ENCODE data around the gene TMSB4X. TPM values are rescaled to one million over a fixed set of nuclear protein-coding genes. Genes with fewer than 3 reads are reported as not detected.

The TMSB4X gene
- total and polyA plus RNA-seq, 2 of the 4 experiments (the other 2 are of a cell fraction): 4,648 to 11,116 TPM

DNA sequence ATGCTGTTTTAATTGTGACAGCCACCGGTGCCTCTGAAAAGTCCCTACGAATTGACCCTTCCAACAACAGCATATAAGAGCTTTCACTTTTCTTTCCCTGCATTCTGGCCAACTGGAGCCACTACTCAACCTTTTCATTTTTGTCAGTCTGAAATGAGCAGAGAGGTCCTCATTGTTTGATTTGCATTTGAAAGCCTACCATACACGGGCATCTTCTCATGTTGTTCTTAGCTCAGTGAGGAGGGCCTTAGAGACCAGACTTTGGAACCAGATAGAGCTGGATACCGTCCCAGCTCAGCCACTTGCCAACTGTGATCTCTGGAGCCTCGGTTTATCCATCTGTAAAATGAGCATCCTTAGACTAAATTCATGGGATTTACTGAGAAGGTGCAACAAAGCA, 16.9 kb upstream of the TMSB4X start:
- no peak overlapping the region for H3K14ac ChIP-seq (replicated peaks; ENCODE audit: low read depth, low read length)
- H2BK5ac ChIP-seq (ENCODE audit: low read depth, low read length, poor library complexity, severe bottlenecking): no peak overlapping the region
- no peak overlapping the region for H3K9ac ChIP-seq (ENCODE audit: low read depth, low read length)
- no peak overlapping the region for H2AK9ac ChIP-seq (replicated peaks; ENCODE audit: low read depth, low read length, poor library complexity)
- in situ Hi-C loops (cut with MboI; ENCODE audit: low sequenced_read_pairs): loop anchor here (10.0 to 25.0 kb wide), 3 partner anchors 697 to 1079 kb away; partner anchors contain the start of genes GEMIN8, OFD1, TCEANC and TRAPPC2
- H2BK15ac ChIP-seq (ENCODE audit: low read depth, low read length): no peak overlapping the region; the same call in 2 of the 3 replicates
- no CpG with 5 or more reads among the region's 5 CpGs for WGBS, 2 experiments (ENCODE audit: extremely low coverage in 2 of 2, insufficient read length in 1 of 2)
- intact Hi-C loops (cut with micrococcal nuclease): no loop called here
- H3K18ac ChIP-seq (ENCODE audit: low read depth, low read length): no peak overlapping the region
- no TSS peak for BruUV-seq (replicated peaks)
- H2BK20ac ChIP-seq (ENCODE audit: low read depth, low read length): no peak overlapping the region
- no peak overlapping the region for H3K56ac ChIP-seq (ENCODE audit: extremely low read depth, insufficient read depth, low read length)
- H3K4me2 ChIP-seq (ENCODE audit: low read depth, low read length): no peak overlapping the region
- H3K27ac ChIP-seq (ENCODE audit: insufficient read depth, low read length): no peak overlapping the region
- H4K5ac ChIP-seq (ENCODE audit: low read depth, low read length): no peak overlapping the region
- no peak overlapping the region for H3K4me3 ChIP-seq (ENCODE audit: insufficient read depth, low read depth, low read length)
- H3K9me3 ChIP-seq (ENCODE audit: control insufficient read depth, insufficient read depth, low read length): no peaks in the 10 kb centered on the region
- dilution Hi-C loops (cut with HindIII; ENCODE audit: low sequenced_read_pairs, unreplicated experiment): no loop called here
- H2BK120ac ChIP-seq (ENCODE audit: low read depth, low read length): no peak overlapping the region
- no peak overlapping the region for H2AFZ ChIP-seq (replicated peaks; ENCODE audit: low read length, poor library complexity)
- no peaks in the 10 kb centered on the region for H3K36me3 ChIP-seq (ENCODE audit: control insufficient read depth, insufficient read depth, low read length)
- no peak overlapping the region for H2AK5ac ChIP-seq (ENCODE audit: low read depth, low read length)
- TF ChIP-seq NFE2L2 (IDR thresholded peaks at IDR 0.05; ENCODE audit: low read depth, low read length) (no peak), RAD21 (IDR thresholded peaks at IDR 0.05; ENCODE audit: low read length) (no peak), SMC3 (IDR thresholded peaks at IDR 0.05; ENCODE audit: low read depth, low read length) (no peak), CEBPB (IDR thresholded peaks at IDR 0.05; ENCODE audit: low read depth, low read length) (no peak), MAFK (IDR thresholded peaks at IDR 0.05; ENCODE audit: low read depth, low read length) (no peak), MXI1 (IDR thresholded peaks at IDR 0.05; ENCODE audit: borderline replicate concordance, low read depth, low read length) (no peak), CHD1 (IDR thresholded peaks at IDR 0.05; ENCODE audit: low read depth, low read length) (no peak), BHLHE40 (IDR thresholded peaks at IDR 0.05; ENCODE audit: low read depth, low read length) (no peak), RFX5 (IDR thresholded peaks at IDR 0.05; ENCODE audit: low read depth, low read length) (no peak), POLR2A (IDR thresholded peaks at IDR 0.05; ENCODE audit: low read depth, low read length) (no peak), MAZ (IDR thresholded peaks at IDR 0.05; ENCODE audit: borderline replicate concordance, low read depth, low read length) (no peak), FOS (IDR thresholded peaks at IDR 0.05; ENCODE audit: low read depth, low read length) (no peak), RCOR1 (IDR thresholded peaks at IDR 0.05; ENCODE audit: insufficient replicate concordance, low read length) (no peak)
- TF ChIP-seq, protein P1, sequence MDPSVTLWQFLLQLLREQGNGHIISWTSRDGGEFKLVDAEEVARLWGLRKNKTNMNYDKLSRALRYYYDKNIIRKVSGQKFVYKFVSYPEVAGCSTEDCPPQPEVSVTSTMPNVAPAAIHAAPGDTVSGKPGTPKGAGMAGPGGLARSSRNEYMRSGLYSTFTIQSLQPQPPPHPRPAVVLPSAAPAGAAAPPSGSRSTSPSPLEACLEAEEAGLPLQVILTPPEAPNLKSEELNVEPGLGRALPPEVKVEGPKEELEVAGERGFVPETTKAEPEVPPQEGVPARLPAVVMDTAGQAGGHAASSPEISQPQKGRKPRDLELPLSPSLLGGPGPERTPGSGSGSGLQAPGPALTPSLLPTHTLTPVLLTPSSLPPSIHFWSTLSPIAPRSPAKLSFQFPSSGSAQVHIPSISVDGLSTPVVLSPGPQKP (IDR thresholded peaks at IDR 0.05; ENCODE audit: borderline replicate concordance, low read depth, low read length): no peak
- TF ChIP-seq, protein P2, sequence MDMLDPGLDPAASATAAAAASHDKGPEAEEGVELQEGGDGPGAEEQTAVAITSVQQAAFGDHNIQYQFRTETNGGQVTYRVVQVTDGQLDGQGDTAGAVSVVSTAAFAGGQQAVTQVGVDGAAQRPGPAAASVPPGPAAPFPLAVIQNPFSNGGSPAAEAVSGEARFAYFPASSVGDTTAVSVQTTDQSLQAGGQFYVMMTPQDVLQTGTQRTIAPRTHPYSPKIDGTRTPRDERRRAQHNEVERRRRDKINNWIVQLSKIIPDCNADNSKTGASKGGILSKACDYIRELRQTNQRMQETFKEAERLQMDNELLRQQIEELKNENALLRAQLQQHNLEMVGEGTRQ (IDR thresholded peaks at IDR 0.05; ENCODE audit: low read depth, low read length): no peak
- TF ChIP-seq, protein P3, sequence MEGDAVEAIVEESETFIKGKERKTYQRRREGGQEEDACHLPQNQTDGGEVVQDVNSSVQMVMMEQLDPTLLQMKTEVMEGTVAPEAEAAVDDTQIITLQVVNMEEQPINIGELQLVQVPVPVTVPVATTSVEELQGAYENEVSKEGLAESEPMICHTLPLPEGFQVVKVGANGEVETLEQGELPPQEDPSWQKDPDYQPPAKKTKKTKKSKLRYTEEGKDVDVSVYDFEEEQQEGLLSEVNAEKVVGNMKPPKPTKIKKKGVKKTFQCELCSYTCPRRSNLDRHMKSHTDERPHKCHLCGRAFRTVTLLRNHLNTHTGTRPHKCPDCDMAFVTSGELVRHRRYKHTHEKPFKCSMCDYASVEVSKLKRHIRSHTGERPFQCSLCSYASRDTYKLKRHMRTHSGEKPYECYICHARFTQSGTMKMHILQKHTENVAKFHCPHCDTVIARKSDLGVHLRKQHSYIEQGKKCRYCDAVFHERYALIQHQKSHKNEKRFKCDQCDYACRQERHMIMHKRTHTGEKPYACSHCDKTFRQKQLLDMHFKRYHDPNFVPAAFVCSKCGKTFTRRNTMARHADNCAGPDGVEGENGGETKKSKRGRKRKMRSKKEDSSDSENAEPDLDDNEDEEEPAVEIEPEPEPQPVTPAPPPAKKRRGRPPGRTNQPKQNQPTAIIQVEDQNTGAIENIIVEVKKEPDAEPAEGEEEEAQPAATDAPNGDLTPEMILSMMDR (conservative IDR thresholded peaks at IDR 0.05; ENCODE audit: low read depth, low read length): no peak
- no peak overlapping the region for H3K23ac ChIP-seq (ENCODE audit: low read depth, low read length)
- no peak for DNase-seq
- H3K79me1 ChIP-seq (ENCODE audit: low read depth in 1 of 2, low read length in 2 of 2): peaks cover 0 to 4% of the 10 kb centered on the region in 2 experiments; a peak in 1 of 4 replicates
- no peak overlapping the region for H3K4ac ChIP-seq (ENCODE audit: low read depth, low read length)
- no peak overlapping the region for H4K8ac ChIP-seq (ENCODE audit: low read depth in 2 of 2, low read length in 2 of 2)
- H3K4me1 ChIP-seq (ENCODE audit: control insufficient read depth, insufficient read depth, low read length): peaks cover 9% of the 10 kb centered on the region
- no peak overlapping the region; the same call in 1 of the 2 replicates for H4K91ac ChIP-seq (ENCODE audit: insufficient read depth, low read depth, low read length)
- H4K20me1 ChIP-seq (ENCODE audit: insufficient read depth, low read length): no peaks in the 10 kb centered on the region
- ATAC-seq (ENCODE audit: low read depth): no peak
- ChIA-PET CTCF (no interaction called here), POLR2A (ENCODE audit: unreplicated experiment) (interaction anchor here (1.4 kb wide), 1 partner anchor 18 kb away, joined by 3 read pairs; no protein-coding TSS in a partner anchor)
- peaks cover 8% of the 10 kb centered on the region for H3K9me1 ChIP-seq (ENCODE audit: insufficient read depth, low read length)
- H3K27me3 ChIP-seq (ENCODE audit: control insufficient read depth, insufficient read depth, low read length): no peaks in the 10 kb centered on the region
